A673 (cell line): Measurements from ENCODE around the gene SMIM28.

Experiments used
- EZH2 ChIP-seq: fragments of 200-600 bp; sonication (generic); IDR thresholded peaks from 2 replicates; pipeline ENCODE4 v1.6.1; 2017; ENCODE audit warnings: borderline replicate concordance, low read depth, mild to moderate bottlenecking, mixed read lengths, antibody characterized with exemption, low read length; ENCODE audit not compliant: poor library complexity, severe bottlenecking
- TF ChIP-seq, protein P1 (sequence below): fragments of 300-800, 200-600 bp; sonication (generic); conservative IDR thresholded peaks from 2 replicates; pipeline ENCODE4 v1.5.1; 2017; ENCODE audit warnings: low read depth, mild to moderate bottlenecking, antibody characterized with exemption, low read length, moderate library complexity, mixed read lengths

DNA sequence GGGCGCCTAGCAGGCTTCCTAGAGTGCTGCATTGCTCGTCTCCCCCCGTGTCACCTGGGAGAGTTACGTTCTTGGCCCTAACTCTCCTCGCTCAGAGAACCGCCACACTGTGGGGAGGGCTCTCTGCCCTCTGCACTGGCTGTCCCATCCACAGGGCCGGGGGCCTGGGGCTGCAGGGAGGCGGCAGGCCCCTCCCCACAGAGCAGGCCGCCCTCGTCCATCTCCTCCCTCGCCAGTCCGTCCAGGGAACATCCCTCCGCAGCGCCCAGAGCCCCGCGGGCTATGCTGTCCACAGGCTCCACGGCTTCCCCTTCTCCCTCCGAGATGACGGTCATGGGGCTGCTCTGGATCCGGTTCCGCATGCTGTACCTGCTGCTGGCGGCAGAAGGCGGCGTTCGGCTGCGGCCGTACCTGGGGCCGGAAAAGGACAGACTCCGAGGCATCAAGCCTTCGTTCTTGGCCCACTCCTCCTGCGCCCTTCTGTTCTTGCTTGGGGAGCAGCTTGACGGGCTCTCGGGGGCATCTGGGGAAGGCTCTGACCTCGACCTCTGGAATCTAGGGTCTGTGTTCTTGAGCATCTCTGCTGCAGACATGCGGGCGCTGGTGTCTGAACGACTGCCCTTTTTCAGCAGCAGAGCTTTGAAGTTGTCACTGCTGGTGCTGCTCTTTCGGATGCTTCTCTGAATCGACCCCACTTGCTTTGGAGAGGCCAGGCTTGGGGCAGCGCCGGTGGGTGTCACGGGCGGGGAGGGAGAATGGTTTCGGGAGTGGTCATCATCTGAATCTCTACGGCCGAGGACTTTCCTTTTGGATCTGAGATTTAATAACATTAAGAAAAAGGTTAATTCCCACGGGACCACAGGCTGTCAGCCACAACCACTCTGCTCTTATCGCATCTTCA lies 46.5 kb downstream of the SMIM28 start:
- no peak for TF ChIP-seq EZH2
- TF ChIP-seq, protein P1, sequence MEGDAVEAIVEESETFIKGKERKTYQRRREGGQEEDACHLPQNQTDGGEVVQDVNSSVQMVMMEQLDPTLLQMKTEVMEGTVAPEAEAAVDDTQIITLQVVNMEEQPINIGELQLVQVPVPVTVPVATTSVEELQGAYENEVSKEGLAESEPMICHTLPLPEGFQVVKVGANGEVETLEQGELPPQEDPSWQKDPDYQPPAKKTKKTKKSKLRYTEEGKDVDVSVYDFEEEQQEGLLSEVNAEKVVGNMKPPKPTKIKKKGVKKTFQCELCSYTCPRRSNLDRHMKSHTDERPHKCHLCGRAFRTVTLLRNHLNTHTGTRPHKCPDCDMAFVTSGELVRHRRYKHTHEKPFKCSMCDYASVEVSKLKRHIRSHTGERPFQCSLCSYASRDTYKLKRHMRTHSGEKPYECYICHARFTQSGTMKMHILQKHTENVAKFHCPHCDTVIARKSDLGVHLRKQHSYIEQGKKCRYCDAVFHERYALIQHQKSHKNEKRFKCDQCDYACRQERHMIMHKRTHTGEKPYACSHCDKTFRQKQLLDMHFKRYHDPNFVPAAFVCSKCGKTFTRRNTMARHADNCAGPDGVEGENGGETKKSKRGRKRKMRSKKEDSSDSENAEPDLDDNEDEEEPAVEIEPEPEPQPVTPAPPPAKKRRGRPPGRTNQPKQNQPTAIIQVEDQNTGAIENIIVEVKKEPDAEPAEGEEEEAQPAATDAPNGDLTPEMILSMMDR, result no peak
